K562 (cell line): ENCODE results near the gene UNC80. TPM values are rescaled to one million over a fixed set of nuclear protein-coding genes. Genes with fewer than 3 reads are reported as not detected.

ENCODE experiments used
- ATF3 ChIP-seq, 2 experiments: fragments of 450-650 bp in 1 of 2; sonication (generic) in 1 of 2; formaldehyde crosslinking in 1 of 2; IDR thresholded peaks in 1 of 2; conservative IDR thresholded peaks in 1 of 2; 2 replicates each; pipeline versions ENCODE4 v1.6.1 to v1.8.1; 2016 to 2023; ENCODE audit warnings: mild to moderate bottlenecking in 2 of 2, moderate library complexity in 2 of 2, inconsistent platforms in 1 of 2, missing genetic modification reagents in 1 of 2
- BACH1 ChIP-seq: fragments of 200-800 bp; sonication (Bioruptor generic); IDR thresholded peaks from 2 replicates; pipeline ENCODE4 v1.6.1; 2016; ENCODE audit warnings: missing genetic modification characterization, missing compliant biosample characterization
- BHLHE40 ChIP-seq: IDR thresholded peaks from 2 replicates; pipeline ENCODE4 v1.6.1; 2011; ENCODE audit warnings: low read length, improper control_type of control experiment
- BRF2 ChIP-seq: IDR thresholded peaks from 3 replicates; pipeline ENCODE4 v1.6.1; 2011; ENCODE audit warnings: borderline replicate concordance, mild to moderate bottlenecking; ENCODE audit not compliant: insufficient read length, insufficient read depth
- CTBP1 ChIP-seq: fragments of 450-650 bp; IDR thresholded peaks from 2 replicates; pipeline ENCODE4 v1.6.1; 2016; ENCODE audit warnings: borderline replicate concordance
- EZH2 ChIP-seq: IDR thresholded peaks from 2 replicates; pipeline ENCODE4 v1.6.1; 2012; ENCODE audit warnings: low read depth, mild to moderate bottlenecking, inconsistent platforms, low read length, borderline replicate concordance
- FOXP1 ChIP-seq: sonication (generic); formaldehyde crosslinking; IDR thresholded peaks from 2 replicates; pipeline ENCODE4 v1.8.0; 2022; ENCODE audit warnings: mild to moderate bottlenecking, missing genetic modification reagents
- HMBOX1 ChIP-seq: sonication (generic); IDR thresholded peaks from 2 replicates; pipeline ENCODE4 v1.6.1; 2016
- POLR2AphosphoS2 ChIP-seq: IDR thresholded peaks from 2 replicates; pipeline ENCODE4 v1.6.1; 2012; ENCODE audit warnings: low read length, improper control_type of control experiment
- PRMT5 ChIP-seq: sonication (generic); formaldehyde crosslinking; IDR thresholded peaks from 2 replicates; pipeline ENCODE4 v1.5.0; 2020; ENCODE audit warnings: missing genetic modification reagents
- RERE ChIP-seq: sonication (generic); formaldehyde crosslinking; IDR thresholded peaks from 2 replicates; pipeline ENCODE4 v1.8.0; 2023; ENCODE audit warnings: missing genetic modification reagents, mild to moderate bottlenecking, borderline replicate concordance
- SIN3B ChIP-seq: fragments of 450-650 bp; IDR thresholded peaks from 2 replicates; pipeline ENCODE4 v1.6.1; 2017; ENCODE audit warnings: low read depth, mild to moderate bottlenecking, moderate library complexity
- STAG1 ChIP-seq: sonication (generic); formaldehyde crosslinking; IDR thresholded peaks from 2 replicates; pipeline ENCODE4 v1.5.0; 2020; ENCODE audit warnings: missing genetic modification reagents, borderline replicate concordance
- TAL1 ChIP-seq: fragments of 450-650 bp; IDR thresholded peaks from 2 replicates; pipeline ENCODE4 v1.6.1; 2016; ENCODE audit warnings: mild to moderate bottlenecking
- XRCC3 ChIP-seq: fragments of 450-650 bp; IDR thresholded peaks from 2 replicates; pipeline ENCODE4 v1.6.1; 2017; ENCODE audit warnings: mild to moderate bottlenecking, moderate library complexity
- ZNF124 ChIP-seq: sonication (generic); formaldehyde crosslinking; IDR thresholded peaks from 2 replicates; pipeline ENCODE4 v1.8.1; 2022; ENCODE audit warnings: missing genetic modification reagents
- ZNF280A ChIP-seq: fragments of 450-650 bp; IDR thresholded peaks from 2 replicates; pipeline ENCODE4 v1.6.1; 2018; ENCODE audit warnings: mild to moderate bottlenecking, low read depth; ENCODE audit not compliant: partially characterized antibody
- polyA plus RNA-seq, 8 experiments: library from polyadenylated mRNA; depleted of rRNA in 4 of 8; stranded (reverse) in 5 of 8; unstranded in 3 of 8; fragments of >200 nt; fragmentation: Nextera tagmentation in 2 of 8; fragmentation: Illumina TruSeq in 1 of 8; extraction: Ambion mirVana in 2 of 8; extraction: Trizol in 1 of 8; gene quantifications; 2 replicates each; pipeline versions ENCODE4 v1.2.1 to v1.2.3, GENCODE V29; 2011 to 2014; ENCODE audit warnings: inconsistent platforms in 1 of 8, missing spikeins in 1 of 8
- total RNA-seq, 7 experiments: library from RNA; depleted of rRNA in 6 of 7; stranded (reverse); fragments of >200 nt in 6 of 7; fragmentation: Illumina TruSeq in 2 of 7; extraction: Trizol in 2 of 7; gene quantifications; 2 replicates each; pipeline versions ENCODE4 v1.2.1 to v1.2.3, GENCODE V29; 2011 to 2021; ENCODE audit warnings: low replicate concordance in 1 of 7

UNC80 gene
- total and polyA plus RNA-seq, 9 of the 15 experiments (the other 6 are each of a cell fraction or from before 2014, with no cell fraction given): under 0.01 to 0.04 (median 0.01) TPM; not detected in 5

- TF ChIP-seq PRMT5 (CRISPR knock-in tag) (no peak), ZNF280A (no peak), BRF2 (no peak), RERE (CRISPR knock-in tag) (no peak), BACH1 (tag) (no peak), BHLHE40 (peak; percentile 62), FOXP1 (CRISPR knock-in tag) (no peak), CTBP1 (peak; percentile 45; the same call in 1 of the 2 replicates), TAL1 (peak; percentile 79), EZH2 (no peak), XRCC3 (no peak), SIN3B (no peak), ATF3 (IDR thresholded peaks at IDR 0.05) (no peak), ATF3 (CRISPR knock-in tag; conservative IDR thresholded peaks at IDR 0.05) (no peak), HMBOX1 (no peak), POLR2AphosphoS2 (no peak), STAG1 (CRISPR knock-in tag) (no peak), ZNF124 (CRISPR knock-in tag) (no peak)
Measured at GRCh38 chr2:209988010-209988409, 216.4 kb downstream of the UNC80 start (continued).
